A204.1 (cell line): ENCODE measurements around the gene TP53RK.

Experiments used
- FAIRE-seq: peaks from 2 replicates; lab custom pipeline; 2012; peaks lifted over from hg19 to GRCh38; lab: Jason Lieb, UNC

Gene TP53RK

GRCh38 chr20:46660487-46660886 lies 28.8 kb downstream of the TP53RK start:
- FAIRE-seq = no peak

- no peak for FAIRE-seq
These were observed 31.6 kb downstream of the TP53RK start for GRCh38 chr20:46657618-46658017.

DNA sequence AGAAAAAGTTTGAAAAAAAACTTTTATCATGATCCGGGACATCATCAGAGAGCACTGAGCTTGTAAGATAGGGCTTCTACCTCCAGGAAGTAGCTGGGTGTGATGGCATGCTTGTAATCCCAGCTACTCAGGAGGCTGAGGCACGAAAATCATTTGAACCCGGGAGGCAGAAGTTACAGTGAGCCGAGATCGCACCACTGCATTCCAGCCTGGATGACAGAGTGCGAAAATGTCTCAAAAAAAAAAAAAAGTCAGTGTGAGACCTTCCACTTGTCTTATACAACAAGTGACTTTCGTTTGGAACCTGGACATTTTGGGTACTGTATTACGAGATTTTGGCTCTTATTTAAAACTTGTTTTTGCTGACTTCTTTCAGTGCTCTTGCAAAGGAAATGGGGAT lies 32.1 kb downstream of the TP53RK start:
- no peak for FAIRE-seq

DNA sequence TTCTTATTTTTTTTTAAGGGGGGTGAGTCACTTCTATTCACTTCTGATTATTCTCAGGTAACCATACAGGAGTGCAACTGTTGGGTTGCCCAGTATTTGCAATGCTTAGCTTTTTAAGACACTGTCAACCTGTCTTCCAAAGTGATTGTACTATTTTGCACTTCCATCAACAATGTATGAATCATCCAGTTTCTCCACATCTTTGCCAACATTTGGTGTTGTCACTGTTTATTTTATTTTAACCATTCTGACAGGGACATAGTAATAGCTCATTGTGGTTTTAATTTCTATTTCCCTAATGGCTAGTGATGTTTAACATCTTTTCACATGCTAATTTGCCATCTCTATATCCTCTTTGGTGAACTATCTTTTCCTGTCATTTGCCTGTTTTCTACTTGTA lies 36.5 kb downstream of the TP53RK start:
- no peak for FAIRE-seq

- FAIRE-seq = no peak
These were observed 37.9 kb downstream of the TP53RK start, which contains the start of gene SLC13A3 for GRCh38 chr20:46651091-46651962. SLC13A3 (minus strand) TSS chr20:46651459; CDS start chr20:46651421, 38 bp downstream.

- FAIRE-seq = no peak
These were observed 38.6 kb downstream of the TP53RK start for GRCh38 chr20:46650575-46651090.

- no peak for FAIRE-seq
These were observed 39.2 kb downstream of the TP53RK start for GRCh38 chr20:46649965-46650542.

DNA sequence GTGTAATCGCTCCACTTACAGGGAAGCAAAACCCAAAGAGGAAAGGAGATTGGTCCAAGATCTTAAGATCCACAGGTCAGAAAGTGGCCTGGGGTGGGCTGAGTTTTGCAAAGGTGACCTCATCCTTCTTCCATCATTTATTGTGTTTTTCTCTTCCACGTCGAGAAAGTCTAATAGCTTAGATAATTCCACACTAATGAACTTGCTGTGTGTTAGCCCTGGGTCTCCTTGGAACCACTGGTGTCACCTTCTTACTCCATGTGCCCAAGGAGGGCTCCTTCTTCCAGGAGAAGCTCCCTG lies 39.6 kb downstream of the TP53RK start:
- FAIRE-seq = no peak

DNA sequence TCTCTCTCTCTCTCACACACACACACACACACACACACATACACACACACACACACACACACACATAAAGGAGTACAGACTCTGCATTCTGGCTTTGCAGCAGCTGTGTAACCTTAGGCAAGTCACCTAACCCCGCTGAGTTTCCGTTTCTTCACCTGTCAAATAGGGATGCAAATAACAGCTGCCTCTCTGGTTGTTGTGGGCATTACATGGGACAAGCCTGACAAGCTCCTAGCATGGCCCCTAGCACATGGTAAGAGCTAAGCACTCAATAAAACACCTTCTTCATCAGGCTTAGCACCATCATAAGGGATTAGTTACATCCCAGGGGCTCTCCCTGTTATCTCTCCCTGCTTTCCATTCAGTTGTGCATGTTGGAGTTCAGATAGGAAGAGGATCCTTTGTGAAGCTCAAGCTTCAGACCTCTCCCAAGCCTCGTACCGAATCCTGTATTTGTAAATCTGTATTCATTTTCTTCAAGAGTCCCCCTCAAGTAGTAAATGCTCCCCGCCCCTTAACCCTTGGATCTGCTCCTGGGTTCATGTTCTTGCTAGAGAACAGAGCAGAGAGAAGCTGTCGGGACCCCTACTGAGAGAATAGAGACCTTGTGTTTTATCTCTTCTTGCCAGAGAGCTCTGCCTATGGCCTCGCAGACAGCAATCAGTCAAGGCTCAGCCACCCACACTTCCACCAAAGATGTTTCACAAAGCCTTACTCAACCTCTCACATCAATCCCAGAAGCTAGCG lies 40.2 kb downstream of the TP53RK start:
- no peak for FAIRE-seq

DNA sequence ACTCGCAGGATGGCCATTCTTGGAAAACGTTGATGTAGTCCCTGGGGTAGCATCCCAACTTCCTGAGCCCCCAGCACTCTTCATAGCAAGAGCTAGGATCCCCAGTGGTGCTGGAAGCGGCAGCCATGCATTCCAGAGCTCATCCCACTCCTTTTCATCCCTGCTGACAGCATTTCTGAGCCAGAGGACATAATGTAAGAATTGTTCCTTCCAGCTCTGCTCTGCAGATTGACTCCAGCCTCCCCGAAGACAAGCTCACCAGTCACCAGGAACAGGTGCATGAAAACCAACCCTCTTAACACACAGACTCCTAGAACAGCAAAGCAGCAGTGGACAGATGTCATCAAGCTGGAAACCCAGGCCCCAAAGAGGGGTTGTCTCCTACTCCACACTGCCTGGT lies 41.8 kb downstream of the TP53RK start:
- no peak for FAIRE-seq

GRCh38 chr20:46646659-46647380 lies 42.4 kb downstream of the TP53RK start:
- FAIRE-seq = no peak

DNA sequence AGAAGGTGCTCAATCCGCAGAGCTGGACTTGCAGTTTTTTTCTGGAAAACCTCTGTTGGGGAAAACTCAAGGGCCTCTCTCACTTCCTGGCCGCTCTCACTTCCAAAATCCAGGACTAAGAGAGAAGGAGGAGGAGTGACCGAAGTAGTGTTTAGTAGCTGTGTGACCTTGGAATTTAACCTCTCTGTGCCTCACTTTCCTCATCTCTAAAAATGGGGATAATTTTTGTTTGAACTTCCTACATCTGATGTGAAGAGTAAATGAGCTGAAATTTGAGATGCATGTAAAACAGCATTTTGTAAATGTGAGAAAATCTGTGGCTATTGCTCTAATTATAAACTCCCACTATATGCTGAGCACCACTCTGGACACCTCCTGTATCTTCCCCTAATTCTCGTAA lies 43.1 kb downstream of the TP53RK start:
- FAIRE-seq = no peak

- no peak for FAIRE-seq
These were observed 44.5 kb downstream of the TP53RK start for GRCh38 chr20:46644733-46645132.

- FAIRE-seq = no peak
These were observed 45.1 kb downstream of the TP53RK start for GRCh38 chr20:46644160-46644559.

- no peak for FAIRE-seq
These were observed 46.3 kb downstream of the TP53RK start for GRCh38 chr20:46642969-46643343.

- FAIRE-seq = no peak
These were observed 46.8 kb downstream of the TP53RK start for GRCh38 chr20:46642265-46642968.

GRCh38 chr20:46641424-46641823 lies 47.8 kb downstream of the TP53RK start:
- FAIRE-seq = no peak

DNA sequence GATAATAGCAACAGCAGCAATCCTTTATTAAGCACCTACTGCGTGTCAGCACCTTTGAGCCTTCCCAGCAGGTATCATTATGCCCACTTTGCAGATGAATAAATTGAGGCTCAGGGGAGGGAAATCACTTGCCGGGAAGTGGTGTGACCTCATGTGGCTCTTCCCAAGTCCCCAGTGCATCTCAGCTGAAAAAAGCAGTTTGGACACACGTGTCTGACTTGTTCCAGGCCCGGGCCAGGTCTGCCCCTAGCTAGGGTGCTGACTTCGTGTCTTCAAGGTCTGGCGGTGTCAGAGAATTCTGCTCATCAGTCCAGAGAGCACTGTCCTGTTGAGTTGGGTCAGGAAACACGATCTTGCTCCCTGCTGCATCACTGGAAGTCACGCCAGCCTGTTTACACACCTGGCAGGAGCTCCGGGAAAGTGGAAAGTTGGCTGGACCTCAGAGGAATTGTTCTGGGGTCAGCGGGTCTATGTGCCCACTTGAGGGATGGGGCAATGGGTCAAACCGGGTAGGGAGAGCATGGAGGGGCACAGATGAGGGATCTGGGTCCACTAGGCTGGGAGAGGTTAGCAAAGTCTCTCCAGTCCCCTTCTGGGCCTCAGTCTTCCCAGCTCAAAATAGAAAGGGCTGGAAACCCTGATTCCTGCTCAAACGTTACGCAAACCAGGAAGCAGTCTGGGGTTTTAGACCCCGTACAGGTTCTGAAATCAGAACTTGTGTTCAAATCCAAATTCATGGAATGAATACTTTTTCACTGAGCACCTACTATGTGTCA lies 48.5 kb downstream of the TP53RK start:
- no peak for FAIRE-seq

DNA sequence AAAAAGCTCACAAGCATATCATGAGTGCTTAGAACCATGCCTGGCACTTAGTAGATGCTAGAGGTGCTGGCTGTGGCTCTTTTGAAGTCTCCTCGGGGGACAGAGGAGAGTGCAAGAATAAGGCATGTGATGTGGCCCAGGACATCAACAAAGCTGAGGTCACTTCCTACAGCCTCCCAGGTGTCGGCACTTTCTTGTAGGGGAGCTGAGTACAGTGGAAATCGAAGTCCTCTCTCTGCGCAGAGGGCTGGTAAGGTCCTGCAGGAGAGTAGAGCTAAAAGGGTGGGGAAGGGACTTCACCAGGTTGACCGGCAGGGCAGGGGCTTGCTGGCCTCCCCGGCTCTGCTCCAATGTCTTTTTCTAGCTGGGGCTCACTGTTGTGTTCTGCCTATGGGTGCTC lies 49.2 kb downstream of the TP53RK start:
- no peak for FAIRE-seq

DNA sequence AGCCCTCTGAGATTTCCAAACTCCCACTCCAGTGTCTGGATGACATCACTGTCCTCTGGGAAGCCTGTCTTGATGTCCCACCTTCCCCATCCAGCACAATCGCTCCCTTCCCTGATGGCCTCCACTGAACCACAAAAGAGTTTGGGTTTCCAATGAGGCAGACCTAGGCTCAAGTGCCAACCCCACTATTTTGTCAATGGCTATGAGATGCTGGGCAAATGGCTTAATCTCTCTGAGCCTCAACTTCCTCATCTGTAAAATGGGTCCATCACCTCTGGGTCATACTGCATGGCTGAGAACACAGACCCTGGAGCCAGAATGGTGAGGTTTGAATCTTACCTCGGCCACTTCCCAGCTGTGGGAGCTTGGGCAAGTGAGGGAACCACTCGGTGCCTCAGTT lies 49.7 kb downstream of the TP53RK start:
- FAIRE-seq = no peak

GRCh38 chr20:46638898-46639274 lies 50.4 kb downstream of the TP53RK start:
- FAIRE-seq = no peak
